ENCODE data around the gene ATF6.

ATF6 gene

GRCh38 chr1:161782886-161783285 is 16.8 kb downstream of the ATF6 start:
- H3K4me3 ChIP-seq (ENCODE audit: low read length in 2 of 2) = no peak overlapping the region
- no peak overlapping the region for H2BK12ac ChIP-seq (ENCODE audit: low read length)
- H2BK5ac ChIP-seq (ENCODE audit: low read length) = no peak overlapping the region
- H3K4me2 ChIP-seq (ENCODE audit: insufficient read depth, low read length, poor library complexity, severe bottlenecking) = no peak overlapping the region
- no peaks in the 10 kb centered on the region for H3K27me3 ChIP-seq (ENCODE audit: control insufficient read depth in 3 of 3, insufficient read depth in 3 of 3, low read depth in 1 of 3, low read length in 3 of 3)
- no peak overlapping the region for H3K14ac ChIP-seq (ENCODE audit: low read length)
- H3K9me3 ChIP-seq (replicated peaks in 1 of 2; ENCODE audit: control insufficient read depth in 2 of 2, insufficient read depth in 1 of 2, low read depth in 1 of 2, low read length in 2 of 2) = no peaks in the 10 kb centered on the region
- H2BK15ac ChIP-seq (ENCODE audit: low read length) = no peak overlapping the region
- no peak overlapping the region for H4K8ac ChIP-seq (ENCODE audit: low read depth, low read length)
- H2AK5ac ChIP-seq (ENCODE audit: low read depth, low read length) = no peak overlapping the region
- no peak overlapping the region for H3K18ac ChIP-seq (ENCODE audit: low read length)
- no peak overlapping the region for H2AFZ ChIP-seq (ENCODE audit: low read length)
- peaks cover 4 to 61% of the 10 kb centered on the region in 2 donors for H3K36me3 ChIP-seq (replicated peaks in 1 of 2; ENCODE audit: control insufficient read depth in 2 of 2, insufficient read depth in 2 of 2, low read length in 2 of 2)
- no peak overlapping the region for H3K9ac ChIP-seq (ENCODE audit: low read depth, low read length, poor library complexity)
- DNase-seq (ENCODE audit: low spot score) = no peak
- H3K23ac ChIP-seq (ENCODE audit: low read depth, low read length, poor library complexity) = no peak overlapping the region
- no peak overlapping the region for H2BK120ac ChIP-seq (ENCODE audit: low read depth, low read length)
- no peak overlapping the region for H4K91ac ChIP-seq (ENCODE audit: low read depth, low read length, poor library complexity)
- WGBS, 2 donors (ENCODE audit: extremely low coverage in 2 of 2, insufficient read length in 2 of 2, insufficient replicate concordance in 1 of 2) = no CpG with 5 or more reads among the region's 4 CpGs
- no peaks in the 10 kb centered on the region for H3K79me1 ChIP-seq (ENCODE audit: low read depth, low read length)
- no peaks in the 10 kb centered on the region for H3K4me1 ChIP-seq (ENCODE audit: control insufficient read depth in 2 of 2, insufficient read depth in 1 of 2, low read depth in 1 of 2, low read length in 2 of 2)
- H3K27ac ChIP-seq (replicated peaks; ENCODE audit: low read length) = no peak overlapping the region
- H3K4ac ChIP-seq (ENCODE audit: low read length) = no peak overlapping the region

- Histone ChIP-seq H4K91ac (ENCODE audit: low read depth, low read length, poor library complexity) (no peak overlapping the region), H3K36me3 (replicated peaks in 1 of 2; ENCODE audit: control insufficient read depth in 2 of 2, insufficient read depth in 2 of 2, low read length in 2 of 2) (peaks cover 4 to 72% of the 10 kb centered on the region in 2 donors), H2BK120ac (ENCODE audit: low read depth, low read length) (no peak overlapping the region), H3K27me3 (ENCODE audit: control insufficient read depth in 3 of 3, insufficient read depth in 3 of 3, low read depth in 1 of 3, low read length in 3 of 3) (no peaks in the 10 kb centered on the region), H2AFZ (ENCODE audit: low read length) (no peak overlapping the region), H3K4me1 (ENCODE audit: control insufficient read depth in 2 of 2, insufficient read depth in 1 of 2, low read depth in 1 of 2, low read length in 2 of 2) (no peaks in the 10 kb centered on the region), H2BK12ac (ENCODE audit: low read length) (no peak overlapping the region), H3K9ac (ENCODE audit: low read depth, low read length, poor library complexity) (no peak overlapping the region), H4K8ac (ENCODE audit: low read depth, low read length) (no peak overlapping the region), H3K79me1 (ENCODE audit: low read depth, low read length) (no peaks in the 10 kb centered on the region), H2BK5ac (ENCODE audit: low read length) (no peak overlapping the region), H3K4me2 (ENCODE audit: insufficient read depth, low read length, poor library complexity, severe bottlenecking) (no peak overlapping the region), H3K27ac (replicated peaks; ENCODE audit: low read length) (no peak overlapping the region), H3K9me3 (replicated peaks in 1 of 2; ENCODE audit: control insufficient read depth in 2 of 2, insufficient read depth in 1 of 2, low read depth in 1 of 2, low read length in 2 of 2) (no peaks in the 10 kb centered on the region), H2AK5ac (ENCODE audit: low read depth, low read length) (no peak overlapping the region), H3K4ac (ENCODE audit: low read length) (no peak overlapping the region), H3K4me3 (ENCODE audit: low read length in 2 of 2) (no peak overlapping the region), H3K18ac (ENCODE audit: low read length) (no peak overlapping the region), H3K23ac (ENCODE audit: low read depth, low read length, poor library complexity) (no peak overlapping the region), H2BK15ac (ENCODE audit: low read length) (no peak overlapping the region), H3K14ac (ENCODE audit: low read length) (no peak overlapping the region)
- no CpG with 5 or more reads among the region's 1 CpG for WGBS, 2 donors (ENCODE audit: extremely low coverage in 2 of 2, insufficient read length in 2 of 2, insufficient replicate concordance in 1 of 2)
- no peak for DNase-seq (ENCODE audit: low spot score)
Observed at GRCh38 chr1:161784968-161785367, 18.8 kb downstream of the ATF6 start.

- H2BK120ac ChIP-seq (ENCODE audit: low read depth, low read length) = no peak overlapping the region
- no peak overlapping the region for H2BK15ac ChIP-seq (ENCODE audit: low read length)
- H3K23ac ChIP-seq (ENCODE audit: low read depth, low read length, poor library complexity) = no peak overlapping the region
- no peak overlapping the region for H3K27ac ChIP-seq (replicated peaks; ENCODE audit: low read length)
- peaks cover 2 to 78% of the 10 kb centered on the region in 2 donors for H3K36me3 ChIP-seq (replicated peaks in 1 of 2; ENCODE audit: control insufficient read depth in 2 of 2, insufficient read depth in 2 of 2, low read length in 2 of 2)
- no peak overlapping the region for H3K4ac ChIP-seq (ENCODE audit: low read length)
- DNase-seq (ENCODE audit: low spot score) = no peak
- H3K18ac ChIP-seq (ENCODE audit: low read length) = no peak overlapping the region
- no peak overlapping the region for H3K14ac ChIP-seq (ENCODE audit: low read length)
- H3K9me3 ChIP-seq (replicated peaks in 1 of 2; ENCODE audit: control insufficient read depth in 2 of 2, insufficient read depth in 1 of 2, low read depth in 1 of 2, low read length in 2 of 2) = no peaks in the 10 kb centered on the region
- H3K9ac ChIP-seq (ENCODE audit: low read depth, low read length, poor library complexity) = no peak overlapping the region
- H4K91ac ChIP-seq (ENCODE audit: low read depth, low read length, poor library complexity) = no peak overlapping the region
- H2BK5ac ChIP-seq (ENCODE audit: low read length) = no peak overlapping the region
- H4K8ac ChIP-seq (ENCODE audit: low read depth, low read length) = no peak overlapping the region
- H2AK5ac ChIP-seq (ENCODE audit: low read depth, low read length) = no peak overlapping the region
- H3K4me1 ChIP-seq (ENCODE audit: control insufficient read depth in 2 of 2, insufficient read depth in 1 of 2, low read depth in 1 of 2, low read length in 2 of 2) = no peaks in the 10 kb centered on the region
- no peak overlapping the region for H2AFZ ChIP-seq (ENCODE audit: low read length)
- no peaks in the 10 kb centered on the region for H3K27me3 ChIP-seq (ENCODE audit: control insufficient read depth in 3 of 3, insufficient read depth in 3 of 3, low read depth in 1 of 3, low read length in 3 of 3)
- no peak overlapping the region for H3K4me2 ChIP-seq (ENCODE audit: insufficient read depth, low read length, poor library complexity, severe bottlenecking)
- no peaks in the 10 kb centered on the region for H3K79me1 ChIP-seq (ENCODE audit: low read depth, low read length)
- no peak overlapping the region for H2BK12ac ChIP-seq (ENCODE audit: low read length)
- no peak overlapping the region for H3K4me3 ChIP-seq (ENCODE audit: low read length in 2 of 2)
- no CpG with 5 or more reads among the region's 4 CpGs for WGBS, 2 donors (ENCODE audit: extremely low coverage in 2 of 2, insufficient read length in 2 of 2, insufficient replicate concordance in 1 of 2)
Observed at GRCh38 chr1:161787355-161787754, 21.2 kb downstream of the ATF6 start.

GRCh38 chr1:161790587-161791317 is 24.6 kb downstream of the ATF6 start:
- Histone ChIP-seq H3K4me3 (ENCODE audit: low read length in 2 of 2) (no peak overlapping the region), H4K8ac (ENCODE audit: low read depth, low read length) (no peak overlapping the region), H2BK15ac (ENCODE audit: low read length) (no peak overlapping the region), H3K27me3 (ENCODE audit: control insufficient read depth in 3 of 3, insufficient read depth in 3 of 3, low read depth in 1 of 3, low read length in 3 of 3) (no peaks in the 10 kb centered on the region), H3K9me3 (replicated peaks in 1 of 2; ENCODE audit: control insufficient read depth in 2 of 2, insufficient read depth in 1 of 2, low read depth in 1 of 2, low read length in 2 of 2) (no peaks in the 10 kb centered on the region), H3K14ac (ENCODE audit: low read length) (no peak overlapping the region), H3K79me1 (ENCODE audit: low read depth, low read length) (no peaks in the 10 kb centered on the region), H3K36me3 (replicated peaks in 1 of 2; ENCODE audit: control insufficient read depth in 2 of 2, insufficient read depth in 2 of 2, low read length in 2 of 2) (peaks cover 2 to 78% of the 10 kb centered on the region in 2 donors), H3K4me2 (ENCODE audit: insufficient read depth, low read length, poor library complexity, severe bottlenecking) (no peak overlapping the region), H2BK120ac (ENCODE audit: low read depth, low read length) (no peak overlapping the region), H4K91ac (ENCODE audit: low read depth, low read length, poor library complexity) (no peak overlapping the region), H3K4me1 (ENCODE audit: control insufficient read depth in 2 of 2, insufficient read depth in 1 of 2, low read depth in 1 of 2, low read length in 2 of 2) (no peaks in the 10 kb centered on the region), H2AK5ac (ENCODE audit: low read depth, low read length) (no peak overlapping the region), H2BK12ac (ENCODE audit: low read length) (no peak overlapping the region), H2BK5ac (ENCODE audit: low read length) (no peak overlapping the region), H2AFZ (ENCODE audit: low read length) (no peak overlapping the region), H3K4ac (ENCODE audit: low read length) (no peak overlapping the region), H3K9ac (ENCODE audit: low read depth, low read length, poor library complexity) (no peak overlapping the region), H3K27ac (replicated peaks; ENCODE audit: low read length) (no peak overlapping the region), H3K18ac (ENCODE audit: low read length) (no peak overlapping the region), H3K23ac (ENCODE audit: low read depth, low read length, poor library complexity) (no peak overlapping the region)
- no CpG with 5 or more reads among the region's 4 CpGs for WGBS, 2 donors (ENCODE audit: extremely low coverage in 2 of 2, insufficient read length in 2 of 2, insufficient replicate concordance in 1 of 2)
- no peak for DNase-seq (ENCODE audit: low spot score)

All from neuronal stem cell (in vitro differentiated cells).